Effector memory CD4-positive, alpha-beta T cell (primary cell): Measurements from ENCODE around the gene TMEM114.

ENCODE experiments used
- DNase-seq, 3 donors: peaks; one replicate each; pipeline ENCODE4 v3.0.0-alpha.2; 2020
- H3K27ac ChIP-seq: 2 replicates; pipeline ENCODE4 v1.7.0; 2013; ENCODE audit warnings: mild to moderate bottlenecking, low read length, moderate library complexity; ENCODE audit not compliant: insufficient read depth, poor library complexity, severe bottlenecking
- H3K27me3 ChIP-seq: replicated peaks from 2 replicates; pipeline ENCODE4 v1.7.0; 2013; ENCODE audit warnings: mild to moderate bottlenecking, low read length; ENCODE audit not compliant: insufficient read depth, control insufficient read depth, poor library complexity, severe bottlenecking
- H3K36me3 ChIP-seq: 2 replicates; pipeline ENCODE4 v1.7.0; 2013; ENCODE audit warnings: mild to moderate bottlenecking, low read length, moderate library complexity; ENCODE audit not compliant: control insufficient read depth, insufficient read depth
- H3K4me1 ChIP-seq: 2 replicates; pipeline ENCODE4 v1.7.0; 2013; ENCODE audit warnings: low read length, mild to moderate bottlenecking; ENCODE audit not compliant: control insufficient read depth, insufficient read depth, poor library complexity, severe bottlenecking
- H3K4me3 ChIP-seq: 2 replicates; pipeline ENCODE4 v1.7.0; 2013; ENCODE audit warnings: low read length, low read depth, mild to moderate bottlenecking; ENCODE audit not compliant: insufficient read depth, poor library complexity, severe bottlenecking
- H3K9me3 ChIP-seq: 2 replicates; pipeline ENCODE4 v1.7.0; 2013; ENCODE audit warnings: mild to moderate bottlenecking, low read length, moderate library complexity; ENCODE audit not compliant: control insufficient read depth

The TMEM114 gene

GRCh38 chr16:8551388-8552332 lies 38.7 kb downstream of the TMEM114 start:
- no peak overlapping the region for H3K27ac ChIP-seq
- DNase-seq, result no peak
- H3K4me3 ChIP-seq, result no peak overlapping the region
- peaks cover 4% of the 10 kb centered on the region for H3K27me3 ChIP-seq
- H3K9me3 ChIP-seq, result no peaks in the 10 kb centered on the region
- no peaks in the 10 kb centered on the region for H3K36me3 ChIP-seq
- no peaks in the 10 kb centered on the region for H3K4me1 ChIP-seq

GRCh38 chr16:8550728-8551387 lies 39.5 kb downstream of the TMEM114 start:
- no peaks in the 10 kb centered on the region for H3K36me3 ChIP-seq
- H3K4me1 ChIP-seq, result no peaks in the 10 kb centered on the region
- H3K4me3 ChIP-seq, result no peak overlapping the region
- H3K27me3 ChIP-seq, result peaks cover 4% of the 10 kb centered on the region
- no peak for DNase-seq
- no peak overlapping the region for H3K27ac ChIP-seq
- H3K9me3 ChIP-seq, result no peaks in the 10 kb centered on the region

- H3K27ac ChIP-seq, result no peak overlapping the region
- H3K27me3 ChIP-seq, result peaks cover 4% of the 10 kb centered on the region
- no peaks in the 10 kb centered on the region for H3K9me3 ChIP-seq
- H3K4me1 ChIP-seq, result no peaks in the 10 kb centered on the region
- no peaks in the 10 kb centered on the region for H3K36me3 ChIP-seq
- no peak for DNase-seq
- no peak overlapping the region for H3K4me3 ChIP-seq
These were observed 40.4 kb downstream of the TMEM114 start for GRCh38 chr16:8549843-8550412.

- no peaks in the 10 kb centered on the region for H3K4me1 ChIP-seq
- H3K27me3 ChIP-seq, result peaks cover 4% of the 10 kb centered on the region
- H3K9me3 ChIP-seq, result no peaks in the 10 kb centered on the region
- H3K27ac ChIP-seq, result no peak overlapping the region
- no peak overlapping the region for H3K4me3 ChIP-seq
- no peak for DNase-seq
- H3K36me3 ChIP-seq, result no peaks in the 10 kb centered on the region
These were observed 42.1 kb downstream of the TMEM114 start for GRCh38 chr16:8548166-8548565.

DNA sequence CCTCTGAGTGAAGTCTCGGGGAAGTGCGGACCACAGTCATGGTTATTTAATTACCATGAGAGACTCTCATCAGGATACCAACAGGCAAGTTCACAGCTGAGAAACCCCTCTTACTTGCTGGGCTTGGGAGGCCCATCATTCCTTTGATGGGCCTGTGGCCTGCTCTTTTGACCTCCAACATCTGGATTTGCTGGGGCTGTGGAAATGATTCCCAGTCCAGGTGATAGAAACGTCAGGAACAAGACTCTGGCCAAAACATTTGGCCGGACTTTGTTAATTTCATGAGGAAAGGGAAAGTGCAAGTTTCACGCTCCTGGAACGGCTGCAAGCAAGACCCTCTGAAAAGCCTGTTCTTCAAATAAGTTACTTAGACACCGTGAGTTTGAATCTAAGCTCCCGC lies 42.5 kb downstream of the TMEM114 start:
- H3K27me3 ChIP-seq, result peaks cover 4% of the 10 kb centered on the region
- no peaks in the 10 kb centered on the region for H3K9me3 ChIP-seq
- no peaks in the 10 kb centered on the region for H3K4me1 ChIP-seq
- H3K4me3 ChIP-seq, result no peak overlapping the region
- no peak for DNase-seq
- H3K27ac ChIP-seq, result no peak overlapping the region
- H3K36me3 ChIP-seq, result no peaks in the 10 kb centered on the region

DNA sequence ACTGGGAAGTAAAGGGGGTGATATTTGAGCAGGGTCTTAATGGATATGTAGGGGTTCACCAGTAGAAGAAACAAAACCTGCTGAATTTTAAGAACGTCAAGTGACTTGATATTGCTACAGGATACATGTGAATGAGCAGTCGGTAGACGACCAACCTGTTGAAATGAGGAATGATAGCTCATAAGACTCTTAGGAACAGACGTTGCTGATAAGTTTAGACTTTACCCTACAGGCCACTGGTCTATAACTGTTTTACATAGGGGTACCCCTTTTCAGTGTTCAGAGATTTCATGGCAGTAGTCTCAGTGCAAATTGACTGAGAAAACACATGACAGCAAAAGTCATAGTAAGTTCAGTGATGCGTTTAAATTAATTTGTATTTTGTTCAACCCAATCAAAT lies 45.9 kb downstream of the TMEM114 start:
- Histone ChIP-seq H3K9me3 (no peaks in the 10 kb centered on the region), H3K4me1 (no peaks in the 10 kb centered on the region), H3K4me3 (no peak overlapping the region), H3K36me3 (no peaks in the 10 kb centered on the region), H3K27me3 (no peaks in the 10 kb centered on the region), H3K27ac (no peak overlapping the region)
- no peak for DNase-seq

GRCh38 chr16:8543258-8543657 lies 47.1 kb downstream of the TMEM114 start:
- Histone ChIP-seq H3K4me1 (no peaks in the 10 kb centered on the region), H3K27ac (no peak overlapping the region), H3K4me3 (no peak overlapping the region), H3K36me3 (no peaks in the 10 kb centered on the region), H3K9me3 (no peaks in the 10 kb centered on the region), H3K27me3 (no peaks in the 10 kb centered on the region)
- no peak for DNase-seq

- DNase-seq, result no peak
- H3K36me3 ChIP-seq, result no peaks in the 10 kb centered on the region
- no peak overlapping the region for H3K4me3 ChIP-seq
- H3K27me3 ChIP-seq, result no peaks in the 10 kb centered on the region
- H3K27ac ChIP-seq, result no peak overlapping the region
- H3K4me1 ChIP-seq, result no peaks in the 10 kb centered on the region
- no peaks in the 10 kb centered on the region for H3K9me3 ChIP-seq
These were observed 47.9 kb downstream of the TMEM114 start for GRCh38 chr16:8542393-8542792.

- H3K27ac ChIP-seq, result no peak overlapping the region
- H3K4me1 ChIP-seq, result no peaks in the 10 kb centered on the region
- no peaks in the 10 kb centered on the region for H3K36me3 ChIP-seq
- DNase-seq, result no peak
- H3K9me3 ChIP-seq, result no peaks in the 10 kb centered on the region
- no peak overlapping the region for H3K4me3 ChIP-seq
- no peaks in the 10 kb centered on the region for H3K27me3 ChIP-seq
These were observed 48.4 kb downstream of the TMEM114 start for GRCh38 chr16:8541868-8542267.
